Measurements from ENCODE around the gene KRTCAP2. TPM values are rescaled to one million over a fixed set of nuclear protein-coding genes. Genes with fewer than 3 reads are reported as not detected.

KRTCAP2 gene
- total RNA-seq, 1 donor from 2014 or later: 117 TPM

DNA sequence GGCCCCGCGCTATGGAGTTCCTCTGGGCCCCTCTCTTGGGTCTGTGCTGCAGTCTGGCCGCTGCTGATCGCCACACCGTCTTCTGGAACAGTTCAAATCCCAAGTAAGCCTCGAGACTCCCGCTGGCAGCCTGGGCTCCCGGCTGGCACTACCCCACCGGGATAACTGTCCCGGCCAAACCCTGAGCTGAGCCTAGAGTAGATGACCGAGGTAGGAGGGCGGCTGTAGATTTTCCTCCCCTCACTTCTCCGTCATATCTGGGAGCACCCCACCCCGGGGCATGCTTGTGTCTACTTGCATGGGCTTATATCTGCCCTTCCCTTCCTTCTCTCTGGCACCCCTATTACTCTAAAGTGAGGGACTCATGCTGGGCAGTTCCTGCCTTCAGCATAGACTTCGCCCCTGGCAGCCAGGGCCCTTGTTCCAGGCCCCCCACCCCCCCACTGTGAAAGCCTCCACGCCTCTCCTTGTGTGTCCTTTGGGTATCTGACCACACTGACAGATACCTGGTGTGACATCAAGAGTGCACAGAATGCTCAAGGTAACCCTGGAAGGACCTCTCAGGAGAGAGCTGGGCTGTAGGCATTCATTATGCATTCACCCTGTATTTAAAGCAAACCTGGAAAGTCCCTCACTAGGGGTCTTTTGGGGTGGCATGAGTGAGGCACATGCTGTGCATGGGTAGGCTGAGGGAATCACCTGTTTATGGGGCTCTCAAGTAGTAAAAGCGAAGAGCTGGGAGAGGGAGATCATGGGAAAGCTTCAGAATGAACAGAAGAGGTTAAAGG, 44.9 kb downstream of the KRTCAP2 start:
- intact Hi-C loops (cut with DNase I): no loop called here
- Histone ChIP-seq H3K4me3 (peak overlapping the region; percentile 78 to 88), H3K4me1 (peaks cover 90% of the 10 kb centered on the region), H3K36me3 (peaks cover 0 to 19% of the 10 kb centered on the region in 2 donors), H3K27me3 (no peaks in the 10 kb centered on the region), H3K9me3 (no peaks in the 10 kb centered on the region), H3K27ac (peak overlapping the region; percentile 92)
- TF ChIP-seq, protein P1, sequence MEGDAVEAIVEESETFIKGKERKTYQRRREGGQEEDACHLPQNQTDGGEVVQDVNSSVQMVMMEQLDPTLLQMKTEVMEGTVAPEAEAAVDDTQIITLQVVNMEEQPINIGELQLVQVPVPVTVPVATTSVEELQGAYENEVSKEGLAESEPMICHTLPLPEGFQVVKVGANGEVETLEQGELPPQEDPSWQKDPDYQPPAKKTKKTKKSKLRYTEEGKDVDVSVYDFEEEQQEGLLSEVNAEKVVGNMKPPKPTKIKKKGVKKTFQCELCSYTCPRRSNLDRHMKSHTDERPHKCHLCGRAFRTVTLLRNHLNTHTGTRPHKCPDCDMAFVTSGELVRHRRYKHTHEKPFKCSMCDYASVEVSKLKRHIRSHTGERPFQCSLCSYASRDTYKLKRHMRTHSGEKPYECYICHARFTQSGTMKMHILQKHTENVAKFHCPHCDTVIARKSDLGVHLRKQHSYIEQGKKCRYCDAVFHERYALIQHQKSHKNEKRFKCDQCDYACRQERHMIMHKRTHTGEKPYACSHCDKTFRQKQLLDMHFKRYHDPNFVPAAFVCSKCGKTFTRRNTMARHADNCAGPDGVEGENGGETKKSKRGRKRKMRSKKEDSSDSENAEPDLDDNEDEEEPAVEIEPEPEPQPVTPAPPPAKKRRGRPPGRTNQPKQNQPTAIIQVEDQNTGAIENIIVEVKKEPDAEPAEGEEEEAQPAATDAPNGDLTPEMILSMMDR (IDR thresholded peaks at IDR 0.05): no peak
- TF ChIP-seq POLR2AphosphoS5 (IDR thresholded peaks at IDR 0.05; ENCODE audit: insufficient read depth in 1 of 2, low read depth in 1 of 2) (peak in 1 of 2 donors; percentile 77), POLR2A (IDR thresholded peaks at IDR 0.05) (no peak)
- DNase-seq (ENCODE audit: extremely low spot score in 2 of 2): no peak

DNA sequence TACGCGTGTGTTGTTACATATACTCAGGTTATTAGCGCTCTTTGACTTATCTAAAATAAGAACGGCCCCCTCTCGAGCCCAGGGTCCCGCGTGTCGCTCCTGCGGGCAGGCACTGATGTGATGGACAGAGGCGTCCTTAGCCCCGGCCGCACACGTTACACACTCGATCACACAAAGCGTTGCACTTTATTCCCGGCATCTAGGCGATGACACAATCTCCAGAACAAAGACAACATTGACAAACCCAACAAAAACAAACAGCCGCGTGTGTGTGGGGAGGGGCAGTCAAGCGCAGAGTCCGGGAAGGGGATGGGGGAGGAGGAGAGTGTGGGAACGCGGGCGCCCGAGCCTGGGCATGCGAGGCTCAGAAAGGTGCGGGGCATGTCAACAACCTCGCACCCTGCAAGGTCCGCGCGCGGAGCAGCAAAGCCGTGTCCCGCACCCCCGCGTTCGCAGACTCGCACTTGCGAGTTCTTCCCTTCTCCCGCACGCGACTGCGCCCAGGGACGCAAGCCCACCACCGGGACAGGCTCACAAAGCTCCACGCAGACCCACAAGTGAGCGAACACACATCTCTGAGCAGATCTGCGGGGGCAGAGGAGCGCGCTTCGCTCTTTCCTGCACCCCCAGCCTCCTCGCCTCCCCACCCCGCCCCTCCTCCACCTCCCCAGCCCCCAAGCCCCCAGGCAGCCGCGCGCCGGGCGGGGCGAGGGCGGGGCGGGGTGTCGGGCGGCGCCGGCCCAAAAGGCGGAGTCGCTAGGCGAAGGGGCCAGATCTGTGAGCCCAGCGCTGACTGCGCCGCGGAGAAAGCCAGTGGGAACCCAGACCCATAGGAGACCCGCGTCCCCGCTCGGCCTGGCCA, 45.8 kb downstream of the KRTCAP2 start, which contains the start of gene EFNA1:
Gene EFNA1 (plus strand): TSS at position 772 of the 862 bp plus-strand sequence. CDS start 102 bp downstream, outside the sequence.
- peak within 1 kb of the TSS; percentile 92 for H3K27ac ChIP-seq
- no peaks in the 10 kb centered on the region for H3K9me3 ChIP-seq
- H3K4me3 ChIP-seq: peak within 1 kb of the TSS; percentile 78 to 88
- TF ChIP-seq, protein P1 (IDR thresholded peaks at IDR 0.05): no peak
- TF ChIP-seq POLR2A (IDR thresholded peaks at IDR 0.05) (peak in 1 of 2 donors; percentile 64), POLR2AphosphoS5 (IDR thresholded peaks at IDR 0.05; ENCODE audit: insufficient read depth in 1 of 2, low read depth in 1 of 2) (peak; percentile 13 to 45)
- peak in 1 of 2 donors; percentile 87 for DNase-seq (ENCODE audit: extremely low spot score in 2 of 2)
- H3K27me3 ChIP-seq: no peaks in the 10 kb centered on the region
- H3K4me1 ChIP-seq: peaks cover 86% of the 10 kb centered on the region
- H3K36me3 ChIP-seq: peaks cover 0 to 11% of the 10 kb centered on the region in 2 donors
- intact Hi-C loops (cut with DNase I): no loop called here

DNA sequence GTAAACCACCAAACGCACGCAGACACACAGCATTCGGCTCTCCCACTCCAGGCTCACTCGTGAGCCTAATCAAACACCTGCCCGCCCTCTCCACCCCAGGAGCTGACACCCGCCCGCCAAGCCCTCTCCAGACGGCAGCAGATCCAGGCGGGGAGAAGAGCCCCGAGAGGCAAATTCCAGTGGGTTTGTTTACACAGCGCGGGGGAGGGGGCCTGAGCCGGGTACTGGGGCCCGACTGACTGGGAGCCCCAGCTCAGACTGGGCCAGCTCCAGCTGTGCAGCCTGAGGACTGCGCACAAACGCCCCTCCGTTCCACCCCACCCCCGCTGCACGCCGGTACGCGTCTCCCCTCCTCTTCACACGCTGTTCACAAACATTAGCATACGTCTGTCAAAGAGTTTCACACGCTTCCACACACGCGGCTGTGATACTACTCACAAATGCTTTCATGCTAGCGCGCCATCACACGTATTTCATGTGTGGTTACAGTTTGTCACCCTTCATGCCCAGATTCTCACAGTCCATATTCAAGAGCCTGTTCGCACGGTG, 46.5 kb downstream of the KRTCAP2 start:
- DNase-seq (ENCODE audit: extremely low spot score in 2 of 2): no peak
- TF ChIP-seq POLR2A (IDR thresholded peaks at IDR 0.05) (no peak), POLR2AphosphoS5 (IDR thresholded peaks at IDR 0.05; ENCODE audit: insufficient read depth in 1 of 2, low read depth in 1 of 2) (no peak)
- TF ChIP-seq, protein P1 (IDR thresholded peaks at IDR 0.05): no peak
- H3K9me3 ChIP-seq: no peaks in the 10 kb centered on the region
- peak overlapping the region; percentile 92 for H3K27ac ChIP-seq
- H3K4me1 ChIP-seq: peaks cover 79% of the 10 kb centered on the region
- intact Hi-C loops (cut with DNase I): no loop called here
- no peaks in the 10 kb centered on the region for H3K27me3 ChIP-seq
- H3K4me3 ChIP-seq: peak overlapping the region; percentile 78 to 88
- H3K36me3 ChIP-seq: peaks cover 0 to 4% of the 10 kb centered on the region in 2 donors

DNA sequence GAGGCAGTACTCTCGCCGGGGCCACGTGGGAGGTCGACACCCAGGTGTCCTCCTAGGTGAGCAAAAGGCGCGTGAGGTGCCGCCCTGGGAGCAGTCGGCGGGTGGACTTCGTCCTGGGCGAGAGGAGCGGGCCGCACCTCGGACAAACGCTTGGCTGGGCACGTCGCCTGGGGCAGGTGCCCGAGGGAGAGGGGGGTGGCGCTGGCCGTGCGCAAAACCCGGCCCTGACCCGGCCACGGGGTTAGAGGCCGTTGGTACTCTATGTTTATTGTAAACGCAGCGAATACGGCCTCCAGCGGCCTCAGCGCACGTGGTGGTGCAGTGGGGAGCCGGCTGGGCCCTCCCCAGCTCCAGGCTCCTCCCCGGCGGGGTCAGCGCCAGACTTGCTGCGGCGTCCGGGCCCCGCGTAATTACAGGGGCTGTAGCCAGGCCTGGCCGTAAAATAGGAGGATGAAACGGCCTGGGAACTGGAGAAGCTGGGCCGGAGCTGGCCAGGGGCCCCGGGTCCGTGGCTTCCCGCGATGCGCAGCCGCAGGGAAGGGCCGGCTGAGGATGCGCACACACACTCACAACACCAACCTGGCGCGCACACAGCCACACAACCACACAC, 47.1 kb downstream of the KRTCAP2 start:
- no peak for DNase-seq (ENCODE audit: extremely low spot score in 2 of 2)
- intact Hi-C loops (cut with DNase I): no loop called here
- TF ChIP-seq, protein P1 (IDR thresholded peaks at IDR 0.05): no peak
- TF ChIP-seq POLR2A (IDR thresholded peaks at IDR 0.05) (no peak), POLR2AphosphoS5 (IDR thresholded peaks at IDR 0.05; ENCODE audit: insufficient read depth in 1 of 2, low read depth in 1 of 2) (peak in 1 of 2 donors; percentile 50)
- Histone ChIP-seq H3K36me3 (no peaks in the 10 kb centered on the region), H3K9me3 (no peaks in the 10 kb centered on the region), H3K4me1 (peaks cover 73% of the 10 kb centered on the region), H3K27me3 (no peaks in the 10 kb centered on the region), H3K4me3 (peak overlapping the region; percentile 78 to 88), H3K27ac (peak overlapping the region; percentile 92)
